Measurements from ENCODE around the gene PDE6B. TPM values are rescaled to one million over a fixed set of nuclear protein-coding genes. Genes with fewer than 3 reads are reported as not detected.

Gene PDE6B
- total and polyA plus RNA-seq, 2 of the 13 experiments (the other 11 are each of a cell fraction or from before 2014, with no cell fraction given) = 0.38 to 0.40 TPM

DNA sequence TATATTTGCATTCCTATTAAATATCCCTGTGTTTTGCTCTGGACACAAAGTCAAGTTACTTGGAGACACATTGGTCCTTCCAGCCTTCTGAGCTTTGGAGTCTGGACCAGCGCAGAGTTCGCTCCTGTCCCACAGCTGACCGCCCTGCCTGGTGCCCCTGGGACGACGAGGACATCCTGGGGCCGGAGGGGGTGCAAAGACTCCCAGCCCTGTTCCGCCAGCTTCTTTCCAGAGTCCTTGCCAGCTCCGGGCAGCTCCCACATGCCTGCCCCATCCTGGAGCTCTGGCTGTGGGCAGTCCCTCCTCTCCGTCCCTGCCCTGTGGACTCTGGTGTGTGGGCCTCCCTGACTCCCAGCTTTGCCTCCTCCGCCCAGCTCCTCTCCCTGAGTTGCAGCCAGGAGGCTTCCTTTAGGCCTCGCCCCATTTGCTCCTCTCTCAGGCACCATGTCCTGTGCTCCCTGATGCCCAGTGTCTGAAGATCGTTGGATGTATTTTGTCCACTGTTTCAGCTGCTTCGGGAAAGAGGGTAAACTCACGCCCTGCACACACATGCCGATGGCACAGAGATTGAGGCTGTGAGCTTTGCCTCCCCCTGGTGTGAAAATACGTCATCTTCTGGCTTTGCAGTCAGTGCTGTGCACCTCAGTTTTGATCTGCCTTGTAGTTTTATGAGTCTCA, 75.4 kb downstream of the PDE6B start (continued):
- TF ChIP-seq, protein P1, sequence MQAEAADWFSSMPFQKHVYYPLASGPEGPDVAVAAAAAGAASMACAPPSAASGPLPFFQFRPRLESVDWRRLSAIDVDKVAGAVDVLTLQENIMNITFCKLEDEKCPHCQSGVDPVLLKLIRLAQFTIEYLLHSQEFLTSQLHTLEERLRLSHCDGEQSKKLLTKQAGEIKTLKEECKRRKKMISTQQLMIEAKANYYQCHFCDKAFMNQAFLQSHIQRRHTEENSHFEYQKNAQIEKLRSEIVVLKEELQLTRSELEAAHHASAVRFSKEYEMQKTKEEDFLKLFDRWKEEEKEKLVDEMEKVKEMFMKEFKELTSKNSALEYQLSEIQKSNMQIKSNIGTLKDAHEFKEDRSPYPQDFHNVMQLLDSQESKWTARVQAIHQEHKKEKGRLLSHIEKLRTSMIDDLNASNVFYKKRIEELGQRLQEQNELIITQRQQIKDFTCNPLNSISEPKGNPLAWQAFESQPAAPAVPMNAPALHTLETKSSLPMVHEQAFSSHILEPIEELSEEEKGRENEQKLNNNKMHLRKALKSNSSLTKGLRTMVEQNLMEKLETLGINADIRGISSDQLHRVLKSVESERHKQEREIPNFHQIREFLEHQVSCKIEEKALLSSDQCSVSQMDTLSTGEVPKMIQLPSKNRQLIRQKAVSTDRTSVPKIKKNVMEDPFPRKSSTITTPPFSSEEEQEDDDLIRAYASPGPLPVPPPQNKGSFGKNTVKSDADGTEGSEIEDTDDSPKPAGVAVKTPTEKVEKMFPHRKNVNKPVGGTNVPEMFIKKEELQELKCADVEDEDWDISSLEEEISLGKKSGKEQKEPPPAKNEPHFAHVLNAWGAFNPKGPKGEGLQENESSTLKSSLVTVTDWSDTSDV (CRISPR knock-in tag; IDR thresholded peaks at IDR 0.05) = no peak
- 0 out of 2 replicates have a peak, but pooled peaks have one; percentile 28 for TF ChIP-seq NFKBIZ (CRISPR knock-in tag; IDR thresholded peaks at IDR 0.05)
- peak; percentile 55 for TF ChIP-seq TEAD3 (CRISPR knock-in tag; optimal IDR thresholded peaks at IDR 0.05; ENCODE audit: borderline replicate concordance)
- TF ChIP-seq, protein P2, sequence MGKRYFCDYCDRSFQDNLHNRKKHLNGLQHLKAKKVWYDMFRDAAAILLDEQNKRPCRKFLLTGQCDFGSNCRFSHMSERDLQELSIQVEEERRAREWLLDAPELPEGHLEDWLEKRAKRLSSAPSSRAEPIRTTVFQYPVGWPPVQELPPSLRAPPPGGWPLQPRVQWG (CRISPR knock-in tag; IDR thresholded peaks at IDR 0.05; ENCODE audit: borderline replicate concordance, low read depth) = no peak
- TF ChIP-seq KLF13 (CRISPR knock-in tag; IDR thresholded peaks at IDR 0.05) = no peak
- no peak for TF ChIP-seq GPBP1L1 (CRISPR knock-in tag; IDR thresholded peaks at IDR 0.05)
- no peak for TF ChIP-seq SMAD9 (CRISPR knock-in tag; IDR thresholded peaks at IDR 0.05)
- TF ChIP-seq TBP (CRISPR knock-in tag; IDR thresholded peaks at IDR 0.05) = no peak
- TF ChIP-seq IKZF4 (CRISPR knock-in tag; IDR thresholded peaks at IDR 0.05; ENCODE audit: borderline replicate concordance, low read depth, not compliant biosample characterization) = no peak
- no peak for TF ChIP-seq ESRRA (CRISPR knock-in tag; IDR thresholded peaks at IDR 0.05; ENCODE audit: low read depth)
- no peak for TF ChIP-seq NFATC3 (CRISPR knock-in tag; IDR thresholded peaks at IDR 0.05)
- no peak for TF ChIP-seq ZNF740 (CRISPR knock-in tag; IDR thresholded peaks at IDR 0.05)
- TF ChIP-seq ZBTB26 (CRISPR knock-in tag; IDR thresholded peaks at IDR 0.05; ENCODE audit: borderline replicate concordance) = peak; percentile 37; the same call in 1 of the 2 replicates
- no peak for TF ChIP-seq EP300 (IDR thresholded peaks at IDR 0.05; ENCODE audit: low read depth in 2 of 2, low read length in 2 of 2)
- TF ChIP-seq EP300 (CRISPR knock-in tag; IDR thresholded peaks at IDR 0.05; ENCODE audit: borderline replicate concordance) = no peak
- TF ChIP-seq, protein P3, sequence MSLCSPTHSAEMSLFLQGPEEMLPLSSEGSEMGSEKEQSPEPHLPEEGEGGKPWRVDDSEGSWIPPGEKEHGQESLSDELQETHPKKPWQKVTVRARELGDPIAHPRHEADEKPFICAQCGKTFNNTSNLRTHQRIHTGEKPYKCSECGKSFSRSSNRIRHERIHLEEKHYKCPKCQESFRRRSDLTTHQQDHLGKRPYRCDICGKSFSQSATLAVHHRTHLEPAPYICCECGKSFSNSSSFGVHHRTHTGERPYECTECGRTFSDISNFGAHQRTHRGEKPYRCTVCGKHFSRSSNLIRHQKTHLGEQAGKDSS (CRISPR knock-in tag; IDR thresholded peaks at IDR 0.05; ENCODE audit: borderline replicate concordance, low read depth) = no peak
- TF ChIP-seq ZNF639 (CRISPR knock-in tag; conservative IDR thresholded peaks at IDR 0.05) = no peak
- TF ChIP-seq NR2F1 (CRISPR knock-in tag; IDR thresholded peaks at IDR 0.05) = no peak
- no peak for TF ChIP-seq CBX5 (CRISPR knock-in tag; IDR thresholded peaks at IDR 0.05; ENCODE audit: borderline replicate concordance)
- no peak for TF ChIP-seq CCAR2 (optimal IDR thresholded peaks at IDR 0.05; ENCODE audit: low read depth, low read length)
